HEK293 (cell line): ENCODE data around the gene APBB2.

ENCODE experiments used
- CTCF ChIA-PET: fragments of 350-600 bp; formaldehyde crosslinking; extraction: SDS; loops from one replicate; lab custom pipeline; 2021; ENCODE audit warnings: antibody characterized with exemption; lab: Yijun Ruan, JAX
- POLR2A ChIA-PET: fragments of 300-600 bp; formaldehyde crosslinking; extraction: SDS; loops from one replicate; lab custom pipeline; 2020; ENCODE audit warnings: antibody characterized with exemption, inconsistent platforms; lab: Yijun Ruan, JAX
- H3K27ac ChIP-seq: fragments of 200-500 bp; sonication (Bioruptor generic); 2 replicates; pipeline ENCODE4 v1.5.1; 2014; ENCODE audit warnings: low read depth, low read length, control low read depth, inconsistent platforms; ENCODE audit errors: extremely low read depth
- H3K36me3 ChIP-seq, 2 experiments: fragments of 200-500 bp in 1 of 2; sonication (Bioruptor generic) in 1 of 2; 1 replicate in 1 of 2; 2 replicates in 1 of 2; pipeline ENCODE4 v1.5.1; 2014 to 2017; ENCODE audit warnings: inconsistent platforms in 2 of 2, low read length in 2 of 2; ENCODE audit not compliant: control insufficient read depth in 2 of 2, insufficient read depth in 1 of 2
- H3K4me1 ChIP-seq: fragments of 200-500 bp; sonication (Bioruptor generic); 2 replicates; pipeline ENCODE4 v1.5.1; 2014; ENCODE audit warnings: mild to moderate bottlenecking, low read length, inconsistent platforms; ENCODE audit not compliant: control insufficient read depth, insufficient read depth
- H3K4me3 ChIP-seq: 2 replicates; pipeline ENCODE4 v1.5.1; 2011; ENCODE audit warnings: low read depth, mild to moderate bottlenecking, control low read depth, low read length, moderate library complexity
- H3K9me3 ChIP-seq: fragments of 200-500 bp; sonication (Bioruptor generic); 2 replicates; pipeline ENCODE4 v1.5.1; 2014; ENCODE audit warnings: low read depth, low read length, inconsistent platforms; ENCODE audit not compliant: control insufficient read depth, insufficient read depth
- GLIS1 ChIP-seq: fragments of 450-650 bp; formaldehyde crosslinking; IDR thresholded peaks from 2 replicates; pipeline ENCODE4 v1.5.1; 2016; ENCODE audit warnings: missing biosample characterization, missing genetic modification characterization
- MZF1 ChIP-seq: fragments of 450-650 bp; formaldehyde crosslinking; IDR thresholded peaks from 2 replicates; pipeline ENCODE4 v1.5.1; 2017; ENCODE audit warnings: missing biosample characterization, missing genetic modification characterization, borderline replicate concordance
- OSR2 ChIP-seq: fragments of 450-650 bp; formaldehyde crosslinking; IDR thresholded peaks from 2 replicates; pipeline ENCODE4 v1.5.1; 2016; ENCODE audit warnings: missing biosample characterization, missing genetic modification characterization
- RBAK ChIP-seq: fragments of 450-650 bp; formaldehyde crosslinking; IDR thresholded peaks from 2 replicates; pipeline ENCODE4 v1.5.1; 2016; ENCODE audit warnings: missing biosample characterization, missing genetic modification characterization
- SP3 ChIP-seq: fragments of 450-650 bp; formaldehyde crosslinking; IDR thresholded peaks from 2 replicates; pipeline ENCODE4 v1.5.1; 2016; ENCODE audit warnings: missing biosample characterization, missing genetic modification characterization
- ZBTB20 ChIP-seq: fragments of 450-650 bp; formaldehyde crosslinking; IDR thresholded peaks from 2 replicates; pipeline ENCODE4 v1.5.1; 2016; ENCODE audit warnings: missing biosample characterization, missing genetic modification characterization
- ZFP41 ChIP-seq: fragments of 450-650 bp; formaldehyde crosslinking; IDR thresholded peaks from 2 replicates; pipeline ENCODE4 v1.5.1; 2016; ENCODE audit warnings: missing biosample characterization, missing genetic modification characterization, borderline replicate concordance
- ZNF112 ChIP-seq: fragments of 450-650 bp; formaldehyde crosslinking; IDR thresholded peaks from 2 replicates; pipeline ENCODE4 v1.5.0; 2017; ENCODE audit warnings: missing biosample characterization, missing genetic modification characterization
- ZNF223 ChIP-seq: fragments of 450-650 bp; formaldehyde crosslinking; IDR thresholded peaks from 2 replicates; pipeline ENCODE4 v1.5.1; 2016; ENCODE audit warnings: missing biosample characterization, missing genetic modification characterization
- ZNF311 ChIP-seq: fragments of 450-650 bp; formaldehyde crosslinking; IDR thresholded peaks from 2 replicates; pipeline ENCODE4 v1.5.1; 2017; ENCODE audit warnings: missing biosample characterization, missing genetic modification characterization, borderline replicate concordance
- ZNF391 ChIP-seq: fragments of 450-650 bp; formaldehyde crosslinking; IDR thresholded peaks from 2 replicates; pipeline ENCODE4 v1.5.1; 2016; ENCODE audit warnings: low read depth, missing biosample characterization, missing genetic modification characterization, borderline replicate concordance
- ZNF510 ChIP-seq: fragments of 450-650 bp; formaldehyde crosslinking; IDR thresholded peaks from 2 replicates; pipeline ENCODE4 v1.5.1; 2018; ENCODE audit warnings: mild to moderate bottlenecking, missing genetic modification characterization, missing biosample characterization; ENCODE audit not compliant: insufficient replicate concordance
- ZNF626 ChIP-seq: fragments of 450-650 bp; sonication (Bioruptor Pico); formaldehyde crosslinking; IDR thresholded peaks from 2 replicates; pipeline ENCODE4 v1.5.1; 2018; ENCODE audit warnings: missing biosample characterization, missing genetic modification characterization, inconsistent platforms
- ZNF776 ChIP-seq: fragments of 450-650 bp; formaldehyde crosslinking; IDR thresholded peaks from 2 replicates; pipeline ENCODE4 v1.5.0; 2017; ENCODE audit warnings: missing biosample characterization, missing genetic modification characterization, borderline replicate concordance
- TF ChIP-seq, protein P1 (sequence below): fragments of 450-650 bp; formaldehyde crosslinking; IDR thresholded peaks from 2 replicates; pipeline ENCODE4 v1.5.1; 2016; ENCODE audit warnings: missing biosample characterization, missing genetic modification characterization
- TF ChIP-seq, protein P2 (sequence below): fragments of 450-650 bp; formaldehyde crosslinking; IDR thresholded peaks from 2 replicates; pipeline ENCODE4 v1.5.1; 2016; ENCODE audit warnings: missing biosample characterization, missing genetic modification characterization, borderline replicate concordance
- TF ChIP-seq, protein P3 (sequence below): fragments of 450-650 bp; formaldehyde crosslinking; IDR thresholded peaks from 2 replicates; pipeline ENCODE4 v1.5.1; 2016; ENCODE audit warnings: missing biosample characterization, missing genetic modification characterization
- TF ChIP-seq, protein P4 (sequence below): fragments of 450-650 bp; formaldehyde crosslinking; IDR thresholded peaks from 2 replicates; pipeline ENCODE4 v1.5.1; 2017; ENCODE audit warnings: missing biosample characterization, missing genetic modification characterization
- TF ChIP-seq, protein P5 (sequence below): fragments of 450-650 bp; formaldehyde crosslinking; IDR thresholded peaks from 2 replicates; pipeline ENCODE4 v1.5.1; 2016; ENCODE audit warnings: missing biosample characterization, missing genetic modification characterization

Gene APBB2

DNA sequence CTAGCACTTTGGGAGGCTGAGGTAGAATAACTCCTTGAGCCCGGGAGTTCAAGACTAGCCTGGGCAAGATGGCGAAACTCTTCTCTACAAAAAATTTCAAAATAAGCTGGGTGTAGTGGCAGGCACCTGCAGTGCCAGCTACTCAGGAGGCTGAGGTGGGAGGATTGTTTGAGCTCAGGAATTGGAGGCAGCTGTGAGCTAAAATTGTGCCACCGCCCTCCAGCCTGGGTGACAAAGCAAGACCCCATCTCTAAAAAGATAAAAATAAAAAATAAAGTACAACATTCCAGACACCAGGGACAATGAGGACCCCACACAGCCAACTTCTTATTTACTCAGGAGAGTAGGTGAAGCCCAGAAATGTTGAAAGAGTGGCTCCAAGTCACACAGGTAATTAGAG is 53.0 kb downstream of the APBB2 start:
- CTCF ChIA-PET = interaction anchor here (0.6 kb wide), 1 partner anchor 13 kb away, joined by 4 read pairs; no protein-coding TSS in a partner anchor
- no peak overlapping the region for H3K27ac ChIP-seq
- no peak overlapping the region for H3K4me3 ChIP-seq
- no peaks in the 10 kb centered on the region for H3K9me3 ChIP-seq
- POLR2A ChIA-PET = interaction anchor here (1.3 kb wide), 1 partner anchor 53 kb away, joined by 3 read pairs; the partner anchor contains the start of gene APBB2
- TF ChIP-seq, protein P1, sequence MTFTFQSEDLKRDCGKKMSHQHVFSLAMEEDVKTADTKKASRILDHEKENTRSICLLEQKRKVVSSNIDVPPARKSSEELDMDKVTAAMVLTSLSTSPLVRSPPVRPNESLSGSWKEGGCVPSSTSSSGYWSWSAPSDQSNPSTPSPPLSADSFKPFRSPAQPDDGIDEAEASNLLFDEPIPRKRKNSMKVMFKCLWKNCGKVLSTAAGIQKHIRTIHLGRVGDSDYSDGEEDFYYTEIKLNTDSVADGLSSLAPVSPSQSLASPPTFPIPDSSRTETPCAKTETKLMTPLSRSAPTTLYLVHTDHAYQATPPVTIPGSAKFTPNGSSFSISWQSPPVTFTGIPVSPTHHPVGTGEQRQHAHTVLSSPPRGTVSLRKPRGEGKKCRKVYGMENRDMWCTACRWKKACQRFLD (tag by site-specific recombination) = no peak
- TF ChIP-seq ZNF626 (tag by site-specific recombination) (no peak), ZFP41 (no peak), SP3 (no peak), ZNF776 (no peak), MZF1 (tag by site-specific recombination) (no peak), OSR2 (no peak), ZNF510 (tag by site-specific recombination) (no peak)
- TF ChIP-seq, protein P2, sequence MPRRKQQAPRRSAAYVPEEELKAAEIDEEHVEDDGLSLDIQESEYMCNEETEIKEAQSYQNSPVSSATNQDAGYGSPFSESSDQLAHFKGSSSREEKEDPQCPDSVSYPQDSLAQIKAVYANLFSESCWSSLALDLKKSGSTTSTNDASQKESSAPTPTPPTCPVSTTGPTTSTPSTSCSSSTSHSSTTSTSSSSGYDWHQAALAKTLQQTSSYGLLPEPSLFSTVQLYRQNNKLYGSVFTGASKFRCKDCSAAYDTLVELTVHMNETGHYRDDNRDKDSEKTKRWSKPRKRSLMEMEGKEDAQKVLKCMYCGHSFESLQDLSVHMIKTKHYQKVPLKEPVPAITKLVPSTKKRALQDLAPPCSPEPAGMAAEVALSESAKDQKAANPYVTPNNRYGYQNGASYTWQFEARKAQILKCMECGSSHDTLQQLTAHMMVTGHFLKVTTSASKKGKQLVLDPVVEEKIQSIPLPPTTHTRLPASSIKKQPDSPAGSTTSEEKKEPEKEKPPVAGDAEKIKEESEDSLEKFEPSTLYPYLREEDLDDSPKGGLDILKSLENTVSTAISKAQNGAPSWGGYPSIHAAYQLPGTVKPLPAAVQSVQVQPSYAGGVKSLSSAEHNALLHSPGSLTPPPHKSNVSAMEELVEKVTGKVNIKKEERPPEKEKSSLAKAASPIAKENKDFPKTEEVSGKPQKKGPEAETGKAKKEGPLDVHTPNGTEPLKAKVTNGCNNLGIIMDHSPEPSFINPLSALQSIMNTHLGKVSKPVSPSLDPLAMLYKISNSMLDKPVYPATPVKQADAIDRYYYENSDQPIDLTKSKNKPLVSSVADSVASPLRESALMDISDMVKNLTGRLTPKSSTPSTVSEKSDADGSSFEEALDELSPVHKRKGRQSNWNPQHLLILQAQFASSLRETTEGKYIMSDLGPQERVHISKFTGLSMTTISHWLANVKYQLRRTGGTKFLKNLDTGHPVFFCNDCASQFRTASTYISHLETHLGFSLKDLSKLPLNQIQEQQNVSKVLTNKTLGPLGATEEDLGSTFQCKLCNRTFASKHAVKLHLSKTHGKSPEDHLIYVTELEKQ (tag by site-specific recombination) = no peak
- H3K4me1 ChIP-seq = no peaks in the 10 kb centered on the region; the same call in 1 of the 2 replicates
- no peaks in the 10 kb centered on the region; a peak in 1 of 3 replicates for H3K36me3 ChIP-seq

DNA sequence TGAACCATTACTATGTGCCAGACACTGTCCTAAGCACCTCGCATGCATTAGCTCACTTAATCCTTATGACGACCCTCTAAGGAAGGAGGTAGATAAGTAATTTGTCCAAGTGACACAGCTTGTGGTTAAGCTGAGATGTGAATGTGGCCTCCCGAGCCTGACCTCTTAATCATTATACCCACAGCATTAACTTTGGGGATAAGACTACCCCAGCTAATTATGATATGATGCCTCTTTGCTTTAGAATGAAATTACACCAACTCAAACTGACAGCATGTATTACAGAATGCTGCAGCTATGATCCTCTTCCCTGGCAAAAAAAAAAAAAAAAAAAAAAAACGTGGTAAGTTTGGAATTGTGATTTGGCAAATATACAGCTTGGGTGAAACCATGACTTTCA is 53.5 kb downstream of the APBB2 start:
- Histone ChIP-seq H3K36me3 (no peaks in the 10 kb centered on the region), H3K27ac (no peak overlapping the region), H3K4me1 (no peaks in the 10 kb centered on the region; the same call in 1 of the 2 replicates), H3K4me3 (no peak overlapping the region), H3K9me3 (no peaks in the 10 kb centered on the region)
- CTCF ChIA-PET = interaction anchor here (0.6 kb wide), 1 partner anchor 13 kb away, joined by 4 read pairs; no protein-coding TSS in a partner anchor
- POLR2A ChIA-PET = interaction anchor here (0.6 to 1.3 kb wide), 3 partner anchors 44 to 53 kb away, joined by 3 to 7 read pairs (median 5); partner anchors contain the start of gene APBB2
- TF ChIP-seq ZNF112 (tag by site-specific recombination) = no peak
- TF ChIP-seq RBAK (tag by site-specific recombination) = no peak
- no peak for TF ChIP-seq ZNF391 (tag by site-specific recombination)
- TF ChIP-seq, protein P2 (tag by site-specific recombination) = no peak
- TF ChIP-seq GLIS1 (tag by site-specific recombination) = no peak
- TF ChIP-seq, protein P3, sequence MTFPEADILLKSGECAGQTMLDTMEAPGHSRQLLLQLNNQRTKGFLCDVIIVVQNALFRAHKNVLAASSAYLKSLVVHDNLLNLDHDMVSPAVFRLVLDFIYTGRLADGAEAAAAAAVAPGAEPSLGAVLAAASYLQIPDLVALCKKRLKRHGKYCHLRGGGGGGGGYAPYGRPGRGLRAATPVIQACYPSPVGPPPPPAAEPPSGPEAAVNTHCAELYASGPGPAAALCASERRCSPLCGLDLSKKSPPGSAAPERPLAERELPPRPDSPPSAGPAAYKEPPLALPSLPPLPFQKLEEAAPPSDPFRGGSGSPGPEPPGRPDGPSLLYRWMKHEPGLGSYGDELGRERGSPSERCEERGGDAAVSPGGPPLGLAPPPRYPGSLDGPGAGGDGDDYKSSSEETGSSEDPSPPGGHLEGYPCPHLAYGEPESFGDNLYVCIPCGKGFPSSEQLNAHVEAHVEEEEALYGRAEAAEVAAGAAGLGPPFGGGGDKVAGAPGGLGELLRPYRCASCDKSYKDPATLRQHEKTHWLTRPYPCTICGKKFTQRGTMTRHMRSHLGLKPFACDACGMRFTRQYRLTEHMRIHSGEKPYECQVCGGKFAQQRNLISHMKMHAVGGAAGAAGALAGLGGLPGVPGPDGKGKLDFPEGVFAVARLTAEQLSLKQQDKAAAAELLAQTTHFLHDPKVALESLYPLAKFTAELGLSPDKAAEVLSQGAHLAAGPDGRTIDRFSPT (tag by site-specific recombination) = no peak
- TF ChIP-seq ZBTB20 (tag by site-specific recombination) = no peak
- TF ChIP-seq, protein P4, sequence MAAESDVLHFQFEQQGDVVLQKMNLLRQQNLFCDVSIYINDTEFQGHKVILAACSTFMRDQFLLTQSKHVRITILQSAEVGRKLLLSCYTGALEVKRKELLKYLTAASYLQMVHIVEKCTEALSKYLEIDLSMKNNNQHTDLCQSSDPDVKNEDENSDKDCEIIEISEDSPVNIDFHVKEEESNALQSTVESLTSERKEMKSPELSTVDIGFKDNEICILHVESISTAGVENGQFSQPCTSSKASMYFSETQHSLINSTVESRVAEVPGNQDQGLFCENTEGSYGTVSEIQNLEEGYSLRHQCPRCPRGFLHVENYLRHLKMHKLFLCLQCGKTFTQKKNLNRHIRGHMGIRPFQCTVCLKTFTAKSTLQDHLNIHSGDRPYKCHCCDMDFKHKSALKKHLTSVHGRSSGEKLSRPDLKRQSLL (tag by site-specific recombination) = no peak
- TF ChIP-seq ZNF311 (tag by site-specific recombination) = no peak
- TF ChIP-seq, protein P5, sequence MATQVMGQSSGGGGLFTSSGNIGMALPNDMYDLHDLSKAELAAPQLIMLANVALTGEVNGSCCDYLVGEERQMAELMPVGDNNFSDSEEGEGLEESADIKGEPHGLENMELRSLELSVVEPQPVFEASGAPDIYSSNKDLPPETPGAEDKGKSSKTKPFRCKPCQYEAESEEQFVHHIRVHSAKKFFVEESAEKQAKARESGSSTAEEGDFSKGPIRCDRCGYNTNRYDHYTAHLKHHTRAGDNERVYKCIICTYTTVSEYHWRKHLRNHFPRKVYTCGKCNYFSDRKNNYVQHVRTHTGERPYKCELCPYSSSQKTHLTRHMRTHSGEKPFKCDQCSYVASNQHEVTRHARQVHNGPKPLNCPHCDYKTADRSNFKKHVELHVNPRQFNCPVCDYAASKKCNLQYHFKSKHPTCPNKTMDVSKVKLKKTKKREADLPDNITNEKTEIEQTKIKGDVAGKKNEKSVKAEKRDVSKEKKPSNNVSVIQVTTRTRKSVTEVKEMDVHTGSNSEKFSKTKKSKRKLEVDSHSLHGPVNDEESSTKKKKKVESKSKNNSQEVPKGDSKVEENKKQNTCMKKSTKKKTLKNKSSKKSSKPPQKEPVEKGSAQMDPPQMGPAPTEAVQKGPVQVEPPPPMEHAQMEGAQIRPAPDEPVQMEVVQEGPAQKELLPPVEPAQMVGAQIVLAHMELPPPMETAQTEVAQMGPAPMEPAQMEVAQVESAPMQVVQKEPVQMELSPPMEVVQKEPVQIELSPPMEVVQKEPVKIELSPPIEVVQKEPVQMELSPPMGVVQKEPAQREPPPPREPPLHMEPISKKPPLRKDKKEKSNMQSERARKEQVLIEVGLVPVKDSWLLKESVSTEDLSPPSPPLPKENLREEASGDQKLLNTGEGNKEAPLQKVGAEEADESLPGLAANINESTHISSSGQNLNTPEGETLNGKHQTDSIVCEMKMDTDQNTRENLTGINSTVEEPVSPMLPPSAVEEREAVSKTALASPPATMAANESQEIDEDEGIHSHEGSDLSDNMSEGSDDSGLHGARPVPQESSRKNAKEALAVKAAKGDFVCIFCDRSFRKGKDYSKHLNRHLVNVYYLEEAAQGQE (tag by site-specific recombination) = no peak
- no peak for TF ChIP-seq ZNF223
